Omental fat pad (tissue), 4 donors: ENCODE results near the gene RAB3D. TPM values are rescaled to one million over a fixed set of nuclear protein-coding genes. Genes with fewer than 3 reads are reported as not detected.

Experiments
- ATAC-seq: fragments of 150-250 bp; one replicate; pipeline ENCODE4 v1.9.1; 2016; ENCODE audit warnings: mild to moderate bottlenecking, moderate library complexity; ENCODE audit not compliant: low FRiP score
- DNase-seq: peaks from one replicate; pipeline ENCODE4 v3.0.0-alpha.2; 2019; ENCODE audit warnings: low spot score
- total RNA-seq, 4 donors: library from RNA; depleted of rRNA; stranded (reverse); fragments of >200 nt; gene quantifications; one replicate each; pipeline ENCODE4 v1.1.0, GENCODE V29; 2016
- TF ChIP-seq, protein P1 (sequence below), 3 donors: fragments of 450-650 bp; IDR thresholded peaks; one replicate each; pipeline ENCODE4 v1.5.1; 2016 to 2017; ENCODE audit warnings: antibody characterized with exemption in 3 of 3, mild to moderate bottlenecking in 3 of 3, moderate library complexity in 2 of 3

RAB3D gene
- total RNA-seq, 4 donors from 2014 or later = 8.6 to 33.3 (median 16.8) TPM

DNA sequence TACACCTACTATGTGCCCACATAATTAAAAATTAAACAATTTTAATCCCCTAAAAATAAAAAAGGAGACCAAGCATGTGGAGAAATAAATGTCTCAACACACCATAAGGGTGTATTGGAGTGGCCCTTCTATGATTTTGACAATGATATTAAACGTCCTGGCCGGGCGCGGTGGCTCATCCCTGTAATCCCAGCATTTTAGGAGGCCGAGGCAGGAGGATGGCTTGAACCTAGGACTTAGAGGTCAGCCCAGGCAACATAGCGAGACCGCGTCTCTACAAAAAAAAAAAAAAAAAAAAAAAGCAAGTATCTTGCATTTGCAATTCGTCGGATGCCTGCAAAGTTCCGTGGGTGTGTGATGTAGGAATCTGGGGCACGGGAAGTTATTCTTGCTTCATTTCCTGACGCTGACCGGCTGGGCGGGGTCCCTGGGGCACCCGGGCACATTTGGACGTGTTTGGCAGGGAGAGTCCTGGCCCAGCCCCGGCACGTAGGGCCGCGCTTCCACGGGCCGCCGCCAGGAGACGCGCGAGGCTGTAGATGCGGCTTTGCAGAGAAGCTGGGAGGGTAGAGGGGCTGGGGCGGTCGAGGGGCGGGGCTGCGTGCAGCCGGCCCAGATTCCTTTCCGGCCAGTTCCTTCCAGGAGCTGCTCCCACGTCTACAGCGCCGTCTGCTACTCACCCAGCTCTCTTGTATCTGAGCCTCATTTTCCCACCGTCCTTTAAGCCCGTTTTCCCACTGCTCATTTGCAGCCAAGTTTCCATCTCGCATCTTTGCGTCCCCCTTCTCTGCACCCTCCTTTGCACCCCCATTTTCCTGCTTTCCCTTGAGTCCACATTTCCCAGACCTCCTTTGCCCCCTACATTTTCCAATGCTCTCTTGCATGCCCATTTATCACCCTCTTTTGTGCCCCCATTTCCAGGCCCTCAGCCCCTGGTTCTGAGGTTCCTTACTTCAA is 45.7 kb downstream of the RAB3D start:
- DNase-seq (peak; percentile 94), ATAC-seq (peak; percentile 100)
- TF ChIP-seq, protein P1, sequence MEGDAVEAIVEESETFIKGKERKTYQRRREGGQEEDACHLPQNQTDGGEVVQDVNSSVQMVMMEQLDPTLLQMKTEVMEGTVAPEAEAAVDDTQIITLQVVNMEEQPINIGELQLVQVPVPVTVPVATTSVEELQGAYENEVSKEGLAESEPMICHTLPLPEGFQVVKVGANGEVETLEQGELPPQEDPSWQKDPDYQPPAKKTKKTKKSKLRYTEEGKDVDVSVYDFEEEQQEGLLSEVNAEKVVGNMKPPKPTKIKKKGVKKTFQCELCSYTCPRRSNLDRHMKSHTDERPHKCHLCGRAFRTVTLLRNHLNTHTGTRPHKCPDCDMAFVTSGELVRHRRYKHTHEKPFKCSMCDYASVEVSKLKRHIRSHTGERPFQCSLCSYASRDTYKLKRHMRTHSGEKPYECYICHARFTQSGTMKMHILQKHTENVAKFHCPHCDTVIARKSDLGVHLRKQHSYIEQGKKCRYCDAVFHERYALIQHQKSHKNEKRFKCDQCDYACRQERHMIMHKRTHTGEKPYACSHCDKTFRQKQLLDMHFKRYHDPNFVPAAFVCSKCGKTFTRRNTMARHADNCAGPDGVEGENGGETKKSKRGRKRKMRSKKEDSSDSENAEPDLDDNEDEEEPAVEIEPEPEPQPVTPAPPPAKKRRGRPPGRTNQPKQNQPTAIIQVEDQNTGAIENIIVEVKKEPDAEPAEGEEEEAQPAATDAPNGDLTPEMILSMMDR (IDR thresholded peaks at IDR 0.05) = peak in 1 of 3 donors; percentile 98

DNA sequence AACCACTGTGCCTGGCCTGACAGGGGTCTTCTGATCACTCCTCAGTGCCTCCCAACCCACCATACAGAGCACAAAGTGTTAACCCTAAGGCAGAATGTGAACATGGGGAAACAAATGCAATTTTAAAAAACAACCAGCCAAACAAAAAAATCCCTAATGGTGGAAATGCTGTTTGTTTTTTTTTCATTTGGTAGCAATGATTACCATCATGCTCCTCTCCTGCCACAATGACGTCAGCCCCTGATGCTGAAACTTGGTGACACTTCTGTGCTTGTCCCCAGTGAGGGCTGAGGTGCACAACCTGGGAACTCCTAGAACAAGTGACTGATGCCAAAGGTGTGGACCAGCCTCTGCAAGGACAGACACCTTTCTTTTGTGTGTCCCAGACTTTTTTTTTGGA is 47.5 kb downstream of the RAB3D start:
- ATAC-seq (no peak), DNase-seq (no peak)
- TF ChIP-seq, protein P1 (IDR thresholded peaks at IDR 0.05) = no peak

DNA sequence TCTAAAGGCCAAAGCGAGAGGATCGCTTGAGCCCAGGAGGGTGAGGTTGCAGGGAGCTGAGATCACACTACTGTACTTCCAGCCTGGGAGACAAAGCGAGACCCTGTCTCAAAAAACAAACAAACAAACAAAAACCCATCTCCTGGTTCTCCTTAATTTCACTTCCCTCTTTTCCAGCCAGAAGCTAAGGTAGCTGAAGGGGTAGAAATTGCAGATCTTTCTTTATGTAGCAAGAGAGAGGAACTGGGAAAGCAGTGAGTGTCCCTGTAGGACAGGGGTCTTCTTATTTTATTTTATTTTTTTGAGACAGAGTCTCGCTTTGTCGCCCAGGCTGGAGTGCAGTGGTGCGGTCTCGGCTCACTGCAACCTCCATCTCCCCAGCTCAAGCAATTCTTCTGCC is 48.0 kb downstream of the RAB3D start:
- no peak for ATAC-seq
- no peak for DNase-seq
- TF ChIP-seq, protein P1 (IDR thresholded peaks at IDR 0.05) = no peak

DNA sequence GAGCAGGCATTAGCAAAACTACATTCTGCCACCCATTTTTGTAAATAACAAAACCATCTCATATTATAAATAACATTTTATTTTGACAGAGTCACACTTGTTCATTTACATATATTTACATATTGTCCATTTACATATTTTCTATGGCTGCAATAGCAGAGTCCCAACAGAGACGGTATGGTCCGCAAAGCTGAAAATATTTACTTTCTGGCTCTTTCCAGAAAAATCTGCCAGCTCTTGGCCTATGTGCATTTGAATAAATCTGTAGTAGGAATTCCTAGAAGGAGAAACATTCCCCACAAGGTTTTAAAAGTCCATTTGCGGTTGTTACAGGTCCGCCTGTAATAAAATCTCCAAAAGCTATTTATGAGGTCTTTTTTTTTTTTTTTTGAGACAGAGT is 49.2 kb downstream of the RAB3D start:
- ATAC-seq (no peak), DNase-seq (no peak)
- TF ChIP-seq, protein P1 (IDR thresholded peaks at IDR 0.05) = no peak

DNA sequence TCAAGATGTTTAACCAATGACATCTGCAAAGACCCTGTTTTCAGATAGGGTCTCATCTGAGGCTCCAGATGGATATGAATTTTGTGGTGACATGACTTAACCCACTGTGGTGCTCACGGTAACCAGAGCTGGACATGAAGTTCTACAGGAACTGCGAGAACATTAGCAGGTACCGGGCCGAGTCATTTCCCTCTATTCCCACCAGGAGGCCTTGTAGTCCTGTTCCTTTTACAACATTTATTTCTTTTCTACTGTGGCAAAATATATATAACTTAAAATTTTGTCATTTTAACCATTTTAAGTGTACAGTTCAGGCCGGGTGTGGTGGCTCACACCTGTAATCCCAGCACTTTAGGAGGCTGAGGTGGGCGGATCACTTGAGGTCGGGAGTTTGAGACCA is 51.1 kb downstream of the RAB3D start:
- TF ChIP-seq, protein P1 (IDR thresholded peaks at IDR 0.05) = no peak
- ATAC-seq (no peak), DNase-seq (no peak)

DNA sequence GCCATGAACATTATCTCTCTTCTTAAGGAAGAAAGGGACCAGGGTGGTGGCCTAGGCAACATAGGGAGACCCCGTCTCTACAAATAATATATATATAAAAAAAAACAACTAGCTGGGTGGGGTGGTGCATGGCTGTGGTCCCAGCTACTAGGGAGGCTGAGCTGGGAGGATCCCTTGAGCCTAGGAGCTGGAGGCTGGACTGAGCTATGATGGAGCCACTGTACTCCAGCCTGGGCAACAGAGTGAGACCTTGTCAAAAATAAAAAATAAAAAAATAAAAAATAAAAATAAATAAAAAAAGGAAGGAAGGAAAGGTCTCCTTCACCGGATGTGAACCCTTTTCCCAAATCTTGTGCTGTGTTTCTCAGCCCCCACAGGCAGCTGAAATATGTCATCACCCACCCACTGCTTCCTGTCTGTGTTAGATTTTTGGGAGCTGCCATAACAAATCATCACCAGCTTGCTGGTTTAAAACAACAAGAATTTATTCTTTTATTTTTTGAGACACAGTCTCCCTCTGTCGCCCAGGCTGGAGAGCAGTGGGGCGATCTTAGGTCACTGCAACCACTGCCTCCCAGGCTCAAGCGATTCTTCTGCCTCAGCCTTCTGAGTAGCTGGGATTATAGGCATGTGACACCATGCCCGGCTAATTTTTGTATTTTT is 53.0 kb downstream of the RAB3D start:
- TF ChIP-seq, protein P1 (IDR thresholded peaks at IDR 0.05) = no peak
- ATAC-seq (no peak), DNase-seq (no peak)
